Loucy (cell line): ENCODE data around the gene RECQL5.
"Not testable (repeated sequence)": the region's sequence is repeated elsewhere in the genome, so short reads cannot be mapped to it uniquely, and the experiment has no call there.

Experiments
- H2AFZ ChIP-seq: fragments of 200-600 bp; sonication (generic); 2 replicates; pipeline ENCODE4 v1.6.0; 2016; ENCODE audit warnings: antibody characterized with exemption, mild to moderate bottlenecking, low read length, moderate library complexity
- H3F3A ChIP-seq: fragments of 200-600 bp; 2 replicates; pipeline ENCODE4 v1.6.0; 2016; ENCODE audit warnings: antibody characterized with exemption, low read depth, mild to moderate bottlenecking
- H3K27me3 ChIP-seq: fragments of 200-600 bp; sonication (generic); 2 replicates; pipeline ENCODE4 v1.6.1; 2014; ENCODE audit warnings: low read length, mild to moderate bottlenecking; ENCODE audit not compliant: insufficient read depth, poor library complexity, severe bottlenecking
- H3K36me3 ChIP-seq: fragments of 200-600 bp; sonication (generic); 2 replicates; pipeline ENCODE4 v1.6.1; 2016; ENCODE audit warnings: low read length; ENCODE audit not compliant: insufficient read depth
- H3K4me1 ChIP-seq: fragments of 200-600 bp; sonication (generic); 2 replicates; pipeline ENCODE4 v1.5.1; 2014; ENCODE audit warnings: low read length, mild to moderate bottlenecking; ENCODE audit not compliant: insufficient read depth, poor library complexity, severe bottlenecking
- H3K4me2 ChIP-seq: fragments of 200-600 bp; sonication (generic); 2 replicates; pipeline ENCODE4 v1.6.0; 2014; ENCODE audit warnings: antibody characterized with exemption, low read length, low read depth, mild to moderate bottlenecking; ENCODE audit not compliant: poor library complexity, severe bottlenecking
- H3K4me3 ChIP-seq: fragments of 200-600 bp; sonication (generic); 2 replicates; pipeline ENCODE4 v1.5.1; 2014; ENCODE audit warnings: low read length, mild to moderate bottlenecking, mixed read lengths; ENCODE audit not compliant: poor library complexity, severe bottlenecking
- H3K79me2 ChIP-seq: fragments of 200-600 bp; sonication (generic); 2 replicates; pipeline ENCODE4 v1.6.1; 2014; ENCODE audit warnings: low read length; ENCODE audit not compliant: insufficient read depth
- H3K9ac ChIP-seq: fragments of 200-600 bp; sonication (generic); 2 replicates; pipeline ENCODE4 v1.6.0; 2014; ENCODE audit warnings: mild to moderate bottlenecking, low read depth, low read length, moderate library complexity; ENCODE audit not compliant: poor library complexity, severe bottlenecking
- H3K9me2 ChIP-seq: fragments of 200-600 bp; sonication (generic); replicated peaks from 2 replicates; pipeline ENCODE4 v1.6.1; 2016; ENCODE audit warnings: low read depth, low read length, mixed read lengths
- H3K9me3 ChIP-seq: fragments of 200-600 bp; sonication (generic); 2 replicates; pipeline ENCODE4 v1.6.1; 2014; ENCODE audit warnings: mild to moderate bottlenecking, antibody characterized with exemption, low read length, low read depth; ENCODE audit not compliant: insufficient read depth
- H4K20me1 ChIP-seq: fragments of 200-600 bp; sonication (generic); 2 replicates; pipeline ENCODE4 v1.6.0; 2014; ENCODE audit warnings: antibody characterized with exemption, low read length, mild to moderate bottlenecking; ENCODE audit not compliant: insufficient read depth, poor library complexity, severe bottlenecking
- EZH2phosphoT487 ChIP-seq: fragments of 200-600 bp; IDR thresholded peaks from 2 replicates; pipeline ENCODE4 v1.6.1; 2018; ENCODE audit warnings: antibody characterized with exemption, mild to moderate bottlenecking, moderate library complexity, borderline replicate concordance
- TF ChIP-seq, protein P1 (sequence below): fragments of 200-600 bp; sonication (generic); conservative IDR thresholded peaks from 2 replicates; pipeline ENCODE4 v1.5.1; 2014; ENCODE audit warnings: mild to moderate bottlenecking, antibody characterized with exemption, low read length

The RECQL5 gene

DNA sequence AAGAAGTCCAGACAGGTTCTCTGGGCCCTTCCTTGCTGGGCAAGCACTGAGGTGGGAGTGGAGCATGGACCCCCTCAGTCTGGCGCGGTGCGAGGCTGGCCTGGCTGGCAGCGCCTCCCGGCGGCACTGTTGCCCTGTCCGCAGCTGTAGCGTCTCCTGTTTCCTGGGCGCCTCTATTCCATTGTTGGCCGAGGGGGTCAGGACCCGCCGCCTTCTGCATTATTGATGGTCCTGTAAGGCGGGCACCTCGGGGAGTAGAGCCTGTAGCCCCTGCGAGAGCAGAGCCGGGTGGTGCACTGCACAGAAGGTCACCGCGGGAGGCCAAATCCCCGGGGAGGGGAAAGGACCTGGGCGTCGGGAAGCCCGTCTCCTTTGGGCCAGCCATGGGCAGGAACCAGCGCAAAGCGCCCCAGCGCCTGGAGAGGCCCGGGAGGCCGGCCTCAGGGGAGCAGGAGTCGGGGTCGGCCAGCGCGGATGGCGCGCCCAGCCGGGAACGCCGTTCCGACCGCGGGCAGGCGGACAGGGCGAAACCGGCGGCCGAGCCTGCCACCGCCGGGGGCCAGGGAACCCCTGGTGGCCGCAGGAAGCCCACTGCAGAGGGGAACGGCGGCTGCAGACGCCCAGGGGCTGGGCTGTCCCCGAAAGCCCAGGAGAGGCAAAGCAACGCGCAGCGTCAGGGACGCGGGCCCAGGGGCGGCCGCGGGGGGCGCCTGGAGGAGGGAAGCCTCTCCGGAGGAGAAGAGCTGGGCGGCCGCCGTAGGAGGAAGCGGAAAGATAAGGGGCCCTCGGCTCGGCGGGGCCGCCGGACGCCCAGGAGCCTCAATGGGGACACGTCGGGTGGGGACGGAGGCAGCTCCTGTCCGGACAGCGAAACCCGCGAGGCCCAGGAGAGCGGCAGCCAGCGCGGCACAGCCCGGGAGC, 79.0 kb downstream of the RECQL5 start, which contains the start of gene MYO15B:
TSS of gene MYO15B (plus strand) at position 126 of the 921 bp plus-strand sequence. CDS start at position 384, 258 bp downstream.
- peak within 1 kb of the TSS; percentile 97 for H3K4me2 ChIP-seq
- H3K9me2 ChIP-seq: no peaks in the 10 kb centered on the region
- peaks cover 9% of the 10 kb centered on the region; the same call in 1 of the 2 replicates for H3K79me2 ChIP-seq
- no peaks in the 10 kb centered on the region for H3F3A ChIP-seq
- peaks cover 4% of the 10 kb centered on the region for H4K20me1 ChIP-seq
- peaks cover 12% of the 10 kb centered on the region for H3K4me1 ChIP-seq
- peak within 1 kb of the TSS; percentile 88 for H2AFZ ChIP-seq
- H3K9ac ChIP-seq: peak within 1 kb of the TSS; percentile 83
- no peaks in the 10 kb centered on the region for H3K27me3 ChIP-seq
- no peak for TF ChIP-seq EZH2phosphoT487
- TF ChIP-seq, protein P1, sequence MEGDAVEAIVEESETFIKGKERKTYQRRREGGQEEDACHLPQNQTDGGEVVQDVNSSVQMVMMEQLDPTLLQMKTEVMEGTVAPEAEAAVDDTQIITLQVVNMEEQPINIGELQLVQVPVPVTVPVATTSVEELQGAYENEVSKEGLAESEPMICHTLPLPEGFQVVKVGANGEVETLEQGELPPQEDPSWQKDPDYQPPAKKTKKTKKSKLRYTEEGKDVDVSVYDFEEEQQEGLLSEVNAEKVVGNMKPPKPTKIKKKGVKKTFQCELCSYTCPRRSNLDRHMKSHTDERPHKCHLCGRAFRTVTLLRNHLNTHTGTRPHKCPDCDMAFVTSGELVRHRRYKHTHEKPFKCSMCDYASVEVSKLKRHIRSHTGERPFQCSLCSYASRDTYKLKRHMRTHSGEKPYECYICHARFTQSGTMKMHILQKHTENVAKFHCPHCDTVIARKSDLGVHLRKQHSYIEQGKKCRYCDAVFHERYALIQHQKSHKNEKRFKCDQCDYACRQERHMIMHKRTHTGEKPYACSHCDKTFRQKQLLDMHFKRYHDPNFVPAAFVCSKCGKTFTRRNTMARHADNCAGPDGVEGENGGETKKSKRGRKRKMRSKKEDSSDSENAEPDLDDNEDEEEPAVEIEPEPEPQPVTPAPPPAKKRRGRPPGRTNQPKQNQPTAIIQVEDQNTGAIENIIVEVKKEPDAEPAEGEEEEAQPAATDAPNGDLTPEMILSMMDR: peak; percentile 41; the same call in 1 of the 2 replicates
- H3K9me3 ChIP-seq: no peaks in the 10 kb centered on the region
- no peaks in the 10 kb centered on the region for H3K36me3 ChIP-seq
- H3K4me3 ChIP-seq: peak within 1 kb of the TSS; percentile 75

GRCh38 chr17:75584849-75585175, 82.1 kb downstream of the RECQL5 start:
- H3K9ac ChIP-seq: no peak overlapping the region
- H3K79me2 ChIP-seq: peaks cover 4% of the 10 kb centered on the region; the same call in 1 of the 2 replicates
- H2AFZ ChIP-seq: no peak overlapping the region
- H3K4me3 ChIP-seq: no peak overlapping the region
- no peaks in the 10 kb centered on the region for H3K9me3 ChIP-seq
- no peaks in the 10 kb centered on the region for H3K36me3 ChIP-seq
- TF ChIP-seq EZH2phosphoT487: no peak
- TF ChIP-seq, protein P1: no peak
- H3K4me2 ChIP-seq: no peak overlapping the region
- H3K4me1 ChIP-seq: peaks cover 12% of the 10 kb centered on the region
- H4K20me1 ChIP-seq: no peaks in the 10 kb centered on the region
- H3K27me3 ChIP-seq: no peaks in the 10 kb centered on the region
- H3F3A ChIP-seq: no peaks in the 10 kb centered on the region
- H3K9me2 ChIP-seq: no peaks in the 10 kb centered on the region

- H3K9me2 ChIP-seq, H3K27me3 ChIP-seq, H3K4me3 ChIP-seq, H3F3A ChIP-seq, H3K9ac ChIP-seq, H3K36me3 ChIP-seq, H4K20me1 ChIP-seq, H3K79me2 ChIP-seq, H3K4me1 ChIP-seq, H3K9me3 ChIP-seq, H3K4me2 ChIP-seq, H2AFZ ChIP-seq: not testable (repeated sequence)
These were observed 83.8 kb downstream of the RECQL5 start for GRCh38 chr17:75583197-75583596.

DNA sequence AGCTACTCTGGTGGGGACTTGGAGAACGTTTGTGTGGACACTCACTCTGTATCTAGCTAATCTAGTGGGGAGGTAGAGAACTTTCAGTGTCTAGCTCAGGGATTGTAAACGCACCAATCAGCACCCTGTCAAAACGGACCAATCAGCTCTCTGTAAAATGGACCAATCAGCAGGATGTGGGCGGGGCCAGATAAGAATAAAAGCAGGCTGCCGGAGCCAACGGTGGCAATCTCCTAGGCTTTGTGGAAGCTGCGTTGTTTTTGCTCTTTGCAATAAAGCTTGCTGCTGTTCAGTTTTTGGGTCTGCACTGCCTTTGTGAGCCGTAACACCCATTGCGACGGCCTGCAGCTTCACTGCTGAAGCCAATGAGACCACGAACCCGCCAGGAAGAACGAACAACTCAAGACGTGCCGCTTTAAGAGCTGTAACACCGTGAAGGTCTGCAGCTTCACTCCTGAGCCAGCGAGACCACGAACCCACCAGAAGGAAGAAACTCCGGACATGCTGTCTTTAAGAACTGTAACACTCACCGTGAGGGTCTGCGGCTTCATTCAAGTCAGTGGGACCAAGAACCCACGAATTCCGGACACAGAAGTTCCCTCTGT, 85.7 kb downstream of the RECQL5 start:
- peak overlapping the region; percentile 29 for H3K4me3 ChIP-seq
- not testable (repeated sequence) for H3K4me1 ChIP-seq, H3K36me3 ChIP-seq, H3K9me2 ChIP-seq, H4K20me1 ChIP-seq, H3K9ac ChIP-seq, H3K9me3 ChIP-seq, H3K4me2 ChIP-seq, H2AFZ ChIP-seq, H3K27me3 ChIP-seq, H3K79me2 ChIP-seq, H3F3A ChIP-seq
